GM19043 (cell line): ENCODE results near the gene LSM4.

Experiments
- ATAC-seq: cut with Tn5 transposase; IDR thresholded peaks from one replicate; pipeline ENCODE4 v1.9.1; 2021; ENCODE audit warnings: low read depth; ENCODE audit not compliant: unreplicated experiment

LSM4 gene

GRCh38 chr19:18261474-18261873, 61.4 kb downstream of the LSM4 start:
- no peak for ATAC-seq

GRCh38 chr19:18259893-18260292, 63.0 kb downstream of the LSM4 start:
- no peak for ATAC-seq

- no peak for ATAC-seq
These were observed 65.1 kb downstream of the LSM4 start for GRCh38 chr19:18257503-18258470.
